Measurements from ENCODE around the gene VPS8.

The VPS8 gene

GRCh38 chr3:184812662-184813042 lies 686 bp downstream of the VPS8 start:
- DNase-seq (ENCODE audit: low read depth in 2 of 2): no peak

GRCh38 chr3:184813357-184813756 lies 1.4 kb downstream of the VPS8 start:
- no peak for DNase-seq (ENCODE audit: low read depth in 2 of 2)

GRCh38 chr3:184814214-184814613 lies 2.2 kb downstream of the VPS8 start:
- DNase-seq (ENCODE audit: low read depth in 2 of 2): no peak

GRCh38 chr3:184815046-184815930 lies 3.3 kb downstream of the VPS8 start:
- DNase-seq (ENCODE audit: low read depth in 2 of 2): no peak

DNA sequence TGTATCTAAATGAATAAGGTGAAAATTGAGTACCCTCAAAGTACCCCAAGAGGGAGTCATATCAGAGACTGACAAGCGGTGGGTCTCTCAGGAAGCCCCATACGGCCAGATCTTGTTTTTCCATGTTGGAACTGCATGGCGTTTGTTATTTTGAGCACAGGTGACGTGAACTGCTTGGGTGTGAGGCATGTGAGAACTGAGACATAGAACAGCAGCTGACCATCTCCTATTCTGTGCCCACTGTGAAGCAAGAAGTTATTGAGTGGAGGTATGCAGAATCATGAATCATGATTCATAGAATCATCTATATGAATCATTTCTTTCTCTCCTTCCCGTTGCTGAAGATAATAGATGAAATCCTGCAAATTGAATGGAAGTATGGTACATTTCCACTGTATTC lies 4.6 kb downstream of the VPS8 start:
- DNase-seq (ENCODE audit: low read depth in 2 of 2): no peak

- DNase-seq (ENCODE audit: low read depth in 2 of 2): no peak
Measured at GRCh38 chr3:184820525-184820924, 8.6 kb downstream of the VPS8 start.

DNA sequence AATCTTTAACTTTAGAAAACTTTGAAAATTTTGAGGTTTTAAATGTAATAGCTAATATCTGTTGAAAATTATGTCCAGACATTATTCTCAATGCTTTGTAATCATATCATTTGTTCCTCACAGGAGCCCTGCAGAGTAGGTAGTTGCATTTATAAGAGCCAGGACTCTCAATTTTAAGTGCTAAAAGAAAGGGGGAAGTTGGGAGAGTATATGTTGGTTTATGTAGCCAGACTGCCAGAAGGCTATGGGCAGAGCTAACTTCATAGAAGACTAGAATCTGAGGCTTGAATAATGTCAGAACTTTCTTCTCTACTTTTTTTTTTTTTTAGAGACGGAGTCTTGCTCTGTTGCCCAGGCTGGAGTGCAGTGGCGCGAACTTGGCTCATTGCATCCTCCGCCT lies 9.1 kb downstream of the VPS8 start:
- no peak for DNase-seq (ENCODE audit: low read depth in 2 of 2)

GRCh38 chr3:184822081-184822480 lies 10.1 kb downstream of the VPS8 start:
- no peak for DNase-seq (ENCODE audit: low read depth in 2 of 2)

GRCh38 chr3:184822654-184823053 lies 10.7 kb downstream of the VPS8 start:
- DNase-seq (ENCODE audit: low read depth in 2 of 2): no peak

DNA sequence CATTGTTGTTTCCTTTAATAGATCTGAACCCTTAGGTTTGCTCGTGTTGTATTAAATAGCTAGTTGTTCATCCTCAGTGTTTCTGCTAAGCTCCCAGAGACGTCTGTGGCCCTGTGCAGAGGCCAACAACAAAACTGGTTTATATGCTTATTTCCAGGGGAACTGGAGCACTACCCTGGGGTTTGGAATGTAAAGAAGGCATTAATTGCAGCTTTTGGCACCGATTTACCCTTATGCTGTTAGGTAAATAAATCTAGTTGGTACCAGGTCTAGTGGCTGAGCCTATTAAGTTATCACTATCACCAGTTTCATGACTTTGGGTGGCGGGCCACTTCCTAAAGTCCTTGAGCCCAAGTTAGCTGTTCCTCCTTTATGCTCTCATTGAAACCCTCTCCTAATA lies 12.0 kb downstream of the VPS8 start:
- no peak for DNase-seq (ENCODE audit: low read depth in 2 of 2)

- DNase-seq (ENCODE audit: low read depth in 2 of 2): no peak
Measured at GRCh38 chr3:184825121-184825820, 13.3 kb downstream of the VPS8 start.

GRCh38 chr3:184827572-184827971 lies 15.6 kb downstream of the VPS8 start:
- DNase-seq (ENCODE audit: low read depth in 2 of 2): no peak

DNA sequence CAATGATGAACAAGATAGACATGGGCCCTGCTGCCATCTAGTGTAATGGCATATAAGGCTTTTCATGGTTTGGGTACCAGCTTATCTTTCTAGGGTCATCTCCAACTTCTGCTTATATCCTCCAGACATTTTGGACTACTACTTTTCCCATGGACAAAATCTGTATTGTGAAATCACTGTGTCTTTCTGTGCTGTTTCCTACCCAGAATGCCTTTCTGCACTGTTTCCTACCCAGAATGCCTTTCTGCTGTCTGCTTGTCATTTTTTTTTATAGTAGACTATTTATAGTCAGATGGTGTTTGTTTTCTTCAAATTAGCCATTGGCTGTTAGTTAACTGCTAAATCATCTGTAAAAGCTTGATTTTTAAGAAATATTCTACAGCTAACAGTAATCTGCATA lies 20.1 kb downstream of the VPS8 start:
- no peak for DNase-seq (ENCODE audit: low read depth in 2 of 2)

GRCh38 chr3:184832903-184833302 lies 20.9 kb downstream of the VPS8 start:
- DNase-seq (ENCODE audit: low read depth in 2 of 2): no peak

DNA sequence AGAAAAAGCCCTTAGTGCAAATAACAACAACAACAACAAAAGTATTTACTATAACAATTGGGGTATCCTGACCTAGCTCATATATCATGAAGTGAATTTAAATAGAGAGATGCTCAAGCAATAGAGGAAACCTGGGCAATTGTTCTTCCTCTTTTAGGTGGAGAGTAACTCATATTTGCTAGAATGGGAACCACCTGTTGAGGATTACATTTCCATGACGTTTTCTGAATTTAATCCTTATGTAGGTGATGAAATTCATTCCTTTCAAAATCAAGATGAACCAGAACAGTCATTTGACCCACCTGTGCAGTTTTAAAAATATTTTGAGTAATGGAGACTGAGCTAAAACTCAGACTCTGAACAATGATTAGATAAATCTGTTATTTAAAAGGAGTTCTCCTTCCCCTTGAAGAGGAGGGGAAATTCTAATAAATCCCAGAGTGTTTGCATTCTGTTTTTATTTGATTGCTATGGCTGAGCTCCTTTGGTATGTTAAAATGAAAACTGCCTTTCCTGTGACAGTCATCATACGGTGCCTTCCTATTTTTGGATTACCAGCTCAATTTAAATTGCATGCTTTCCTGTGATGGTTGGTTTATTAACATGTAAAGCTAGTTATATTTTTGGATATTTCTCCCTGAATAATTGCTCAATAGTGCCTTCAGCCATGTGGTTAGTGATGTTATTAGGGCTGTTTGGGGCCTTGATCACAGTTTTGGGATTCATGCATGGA lies 24.3 kb downstream of the VPS8 start:
- no peak for DNase-seq (ENCODE audit: low read depth in 2 of 2)

- no peak for DNase-seq (ENCODE audit: low read depth in 2 of 2)
Measured at GRCh38 chr3:184842433-184842832, 30.5 kb downstream of the VPS8 start.

DNA sequence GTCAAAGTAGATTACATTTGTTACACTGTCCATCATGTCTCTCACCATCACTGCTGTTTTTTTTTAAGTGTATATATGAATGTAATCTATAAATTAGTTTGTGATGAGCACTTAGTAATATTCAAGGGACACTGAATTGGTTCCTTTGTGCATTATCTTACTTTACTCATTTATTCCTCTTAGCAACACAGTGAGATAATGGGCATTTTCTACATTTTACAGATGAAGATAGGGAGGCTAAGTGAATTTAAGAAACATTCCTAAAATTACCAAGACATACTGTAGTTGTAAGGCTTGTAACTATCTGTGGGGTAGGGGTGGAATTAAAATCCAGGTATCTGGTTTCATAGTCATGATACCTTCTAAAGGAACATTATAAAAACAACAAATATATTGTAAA lies 33.9 kb downstream of the VPS8 start:
- DNase-seq (ENCODE audit: low read depth in 2 of 2): no peak

- DNase-seq (ENCODE audit: low read depth in 2 of 2): no peak
Measured at GRCh38 chr3:184846496-184846895, 34.5 kb downstream of the VPS8 start.

GRCh38 chr3:184848934-184849333 lies 37.0 kb downstream of the VPS8 start:
- DNase-seq (ENCODE audit: low read depth in 2 of 2): no peak

- DNase-seq (ENCODE audit: low read depth in 2 of 2): no peak
Measured at GRCh38 chr3:184850201-184850600, 38.2 kb downstream of the VPS8 start.

DNA sequence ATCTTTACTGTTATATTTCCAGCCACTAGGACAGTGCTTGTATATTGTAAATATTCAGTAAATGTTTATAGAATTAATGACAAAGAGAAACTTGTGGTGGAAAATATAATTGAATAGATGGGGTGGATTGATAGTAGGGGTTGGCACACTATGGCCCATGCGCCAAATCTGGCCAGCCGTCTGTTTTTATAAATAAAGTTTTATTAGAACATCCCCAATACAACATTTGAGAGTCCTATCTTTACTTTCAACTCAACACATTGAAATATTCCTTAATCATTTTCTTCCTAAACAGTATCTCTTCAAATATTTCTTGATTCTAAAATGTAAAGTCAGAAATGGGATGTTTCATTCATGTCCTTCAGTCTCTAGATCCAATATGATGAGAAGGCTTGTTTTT lies 45.1 kb downstream of the VPS8 start:
- no peak for DNase-seq (ENCODE audit: low read depth in 2 of 2)

DNA sequence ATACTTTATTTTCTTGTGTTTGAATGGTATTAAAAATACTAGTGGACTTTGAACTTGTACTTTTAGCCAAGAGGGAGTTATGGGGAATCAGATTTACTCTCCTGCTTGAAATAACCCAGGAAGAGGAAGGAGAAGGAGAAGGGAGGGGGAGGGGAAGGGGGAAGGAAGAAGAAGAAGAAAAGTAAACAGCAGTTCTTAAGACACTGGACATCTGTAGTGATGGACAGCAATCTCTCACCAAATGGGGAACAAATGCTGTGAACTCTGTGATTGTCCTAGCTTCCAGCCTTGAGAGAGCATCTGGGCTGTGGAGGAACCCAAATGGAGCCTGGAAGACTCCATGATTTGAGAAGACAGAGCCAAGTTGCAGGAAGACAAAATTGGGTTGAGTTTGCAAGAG lies 52.0 kb downstream of the VPS8 start:
- DNase-seq (ENCODE audit: low read depth in 2 of 2): no peak

GRCh38 chr3:184868477-184868876 lies 56.5 kb downstream of the VPS8 start:
- DNase-seq (ENCODE audit: low read depth in 2 of 2): no peak
